Stromal cell of bone marrow (primary cell): ENCODE results near the gene UGT2B15.
"Not testable (repeated sequence)": the region's sequence is repeated elsewhere in the genome, so short reads cannot be mapped to it uniquely, and the experiment has no call there.

Source experiments
- DNase-seq: peaks from one replicate; pipeline ENCODE4 v3.0.0-alpha.2; 2012; ENCODE audit warnings: low read depth

The UGT2B15 gene

GRCh38 chr4:68655764-68656444 lies 14.5 kb downstream of the UGT2B15 start:
- DNase-seq = no peak

- DNase-seq = no peak
Observed at GRCh38 chr4:68654946-68655721, 15.3 kb downstream of the UGT2B15 start.

GRCh38 chr4:68651932-68652331 lies 18.5 kb downstream of the UGT2B15 start:
- no peak for DNase-seq

GRCh38 chr4:68630371-68630770 lies 40.1 kb downstream of the UGT2B15 start:
- DNase-seq = no peak

GRCh38 chr4:68622731-68623130 lies 47.7 kb downstream of the UGT2B15 start:
- not testable (repeated sequence) for DNase-seq

GRCh38 chr4:68617003-68617698 lies 53.3 kb downstream of the UGT2B15 start:
- no peak for DNase-seq

DNA sequence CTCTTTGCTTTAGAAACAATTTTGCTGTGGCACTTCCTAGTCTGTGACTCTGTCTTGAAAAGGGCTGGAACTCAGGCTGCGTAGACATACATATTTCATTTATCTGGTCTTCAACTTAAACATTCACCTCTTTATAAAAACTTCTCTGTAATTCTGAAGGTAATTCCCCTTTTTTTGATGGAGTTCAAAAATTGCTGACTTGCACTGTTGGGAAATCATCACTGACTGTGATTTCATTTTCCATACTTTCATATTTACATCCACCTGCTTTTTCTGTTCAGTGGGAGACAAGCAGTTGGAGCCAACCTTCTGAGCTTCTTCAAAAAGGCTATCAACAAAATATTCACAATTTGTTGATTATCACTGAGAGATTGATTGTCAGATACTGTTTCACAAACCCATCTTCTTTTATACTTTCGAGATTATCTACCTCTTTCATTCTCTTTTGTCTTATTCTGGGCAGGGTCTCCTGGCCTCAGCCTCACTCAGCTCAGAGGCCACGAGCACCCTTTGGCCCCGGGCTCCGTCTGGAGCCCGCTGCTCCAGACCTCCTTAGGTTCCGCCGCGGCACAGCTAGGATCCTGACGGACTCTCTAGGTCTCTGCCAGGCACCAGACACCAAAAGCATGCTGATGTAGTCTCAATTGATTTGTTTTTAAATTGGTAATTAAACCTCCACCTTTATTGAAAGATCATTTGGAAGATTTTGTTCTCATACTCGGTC lies 54.6 kb downstream of the UGT2B15 start:
- DNase-seq = no peak

DNA sequence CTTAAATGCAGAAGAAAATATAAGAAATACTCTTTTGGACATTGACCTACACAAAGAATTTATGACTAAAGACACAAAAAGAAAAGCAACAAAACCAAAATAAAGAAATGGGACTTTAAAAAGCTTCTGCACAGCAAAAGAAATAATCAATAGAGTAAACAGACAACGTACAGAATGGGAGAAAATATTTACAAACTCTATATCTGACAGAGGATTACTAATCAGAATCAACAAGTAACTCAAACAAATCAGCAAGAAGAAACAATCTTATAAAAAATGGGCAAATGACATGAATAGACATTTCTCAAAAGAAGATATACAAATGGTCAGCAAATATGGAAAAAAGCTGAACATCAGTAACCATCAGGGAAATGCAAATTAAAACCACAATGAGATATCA lies 56.7 kb downstream of the UGT2B15 start:
- DNase-seq = no peak

DNA sequence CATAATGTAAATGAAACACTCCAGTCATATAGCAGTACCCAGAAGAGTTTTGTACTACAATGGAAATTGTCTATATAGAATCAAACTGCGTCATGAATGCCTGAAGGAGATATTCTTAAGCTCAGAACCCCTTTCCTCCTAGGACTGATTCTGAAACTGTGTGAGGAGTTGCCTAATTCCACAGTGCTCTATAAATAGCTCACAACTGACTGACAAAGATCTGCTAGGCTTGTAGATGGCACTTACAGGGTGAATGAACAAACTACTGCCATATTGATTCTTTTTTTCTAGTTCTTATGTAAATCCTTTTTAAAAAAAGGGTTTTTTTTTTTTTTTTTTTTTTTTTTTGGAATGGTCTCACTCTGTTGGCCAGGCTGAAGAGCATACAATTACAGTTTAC lies 64.2 kb downstream of the UGT2B15 start:
- DNase-seq = no peak

- no peak for DNase-seq
Observed at GRCh38 chr4:68599150-68599549, 71.3 kb downstream of the UGT2B15 start.

GRCh38 chr4:68597482-68597881 lies 73.0 kb downstream of the UGT2B15 start:
- no peak for DNase-seq
